HEK293 (cell line): Measurements from ENCODE around the gene HOXA3.
A peak's percentile ranks its signal among the peaks of the same experiment; 100 is the strongest.

Source experiments
- GLIS2 ChIP-seq: fragments of 450-650 bp; formaldehyde crosslinking; IDR thresholded peaks from 2 replicates; pipeline ENCODE4 v1.5.1; 2016; ENCODE audit warnings: missing biosample characterization, missing genetic modification characterization
- KLF9 ChIP-seq: fragments of 450-650 bp; formaldehyde crosslinking; IDR thresholded peaks from 2 replicates; pipeline ENCODE4 v1.5.1; 2016; ENCODE audit warnings: missing biosample characterization, missing genetic modification characterization, low read depth
- PRDM1 ChIP-seq: fragments of 450-650 bp; formaldehyde crosslinking; IDR thresholded peaks from 2 replicates; pipeline ENCODE4; 2016; ENCODE audit warnings: missing biosample characterization, missing genetic modification characterization
- REPIN1 ChIP-seq: fragments of 450-650 bp; formaldehyde crosslinking; IDR thresholded peaks from 2 replicates; pipeline ENCODE4 v1.5.1; 2017; ENCODE audit warnings: missing biosample characterization, missing genetic modification characterization, low read depth
- SALL2 ChIP-seq: fragments of 450-650 bp; formaldehyde crosslinking; IDR thresholded peaks from 2 replicates; pipeline ENCODE4 v1.5.0; 2017; ENCODE audit warnings: missing biosample characterization, mild to moderate bottlenecking, missing genetic modification characterization, borderline replicate concordance
- ZBTB20 ChIP-seq: fragments of 450-650 bp; formaldehyde crosslinking; IDR thresholded peaks from 2 replicates; pipeline ENCODE4 v1.5.1; 2016; ENCODE audit warnings: missing biosample characterization, missing genetic modification characterization
- ZNF114 ChIP-seq: fragments of 450-650 bp; formaldehyde crosslinking; IDR thresholded peaks from 2 replicates; pipeline ENCODE4 v1.5.0; 2017; ENCODE audit warnings: missing biosample characterization, missing genetic modification characterization
- ZNF133 ChIP-seq: fragments of 450-650 bp; formaldehyde crosslinking; IDR thresholded peaks from 2 replicates; pipeline ENCODE4 v1.5.1; 2016; ENCODE audit warnings: missing biosample characterization, missing genetic modification characterization
- ZNF16 ChIP-seq: fragments of 450-650 bp; formaldehyde crosslinking; IDR thresholded peaks from 2 replicates; pipeline ENCODE4 v1.5.1; 2016; ENCODE audit warnings: low read depth, missing biosample characterization, missing genetic modification characterization
- ZNF19 ChIP-seq: fragments of 450-650 bp; formaldehyde crosslinking; IDR thresholded peaks from 2 replicates; pipeline ENCODE4; 2016; ENCODE audit warnings: missing biosample characterization, missing genetic modification characterization, low read depth
- ZNF23 ChIP-seq: fragments of 450-650 bp; formaldehyde crosslinking; IDR thresholded peaks from 2 replicates; pipeline ENCODE4 v1.5.1; 2016; ENCODE audit warnings: missing biosample characterization, missing genetic modification characterization, borderline replicate concordance
- ZNF404 ChIP-seq: fragments of 450-650 bp; formaldehyde crosslinking; IDR thresholded peaks from 2 replicates; pipeline ENCODE4 v1.5.1; 2017; ENCODE audit warnings: missing biosample characterization, missing genetic modification characterization
- ZNF501 ChIP-seq: fragments of 450-650 bp; formaldehyde crosslinking; IDR thresholded peaks from 2 replicates; pipeline ENCODE4 v1.5.1; 2016; ENCODE audit warnings: missing biosample characterization, missing genetic modification characterization
- ZNF518A ChIP-seq: fragments of 450-650 bp; formaldehyde crosslinking; conservative IDR thresholded peaks from 2 replicates; pipeline ENCODE4 v1.5.1; 2016; ENCODE audit warnings: low read depth, missing biosample characterization, missing genetic modification characterization
- ZNF529 ChIP-seq: fragments of 450-650 bp; formaldehyde crosslinking; IDR thresholded peaks from 2 replicates; pipeline ENCODE4 v1.5.1; 2017; ENCODE audit warnings: missing genetic modification characterization, missing biosample characterization; ENCODE audit not compliant: insufficient replicate concordance
- ZNF548 ChIP-seq: fragments of 450-650 bp; formaldehyde crosslinking; IDR thresholded peaks from 2 replicates; pipeline ENCODE4 v1.5.1; 2016; ENCODE audit warnings: missing biosample characterization, missing genetic modification characterization
- ZNF561 ChIP-seq: fragments of 450-650 bp; IDR thresholded peaks from 2 replicates; pipeline ENCODE4 v1.5.1; 2018; ENCODE audit warnings: missing biosample characterization, missing genetic modification characterization, borderline replicate concordance
- ZNF585B ChIP-seq: fragments of 450-650 bp; formaldehyde crosslinking; IDR thresholded peaks from 2 replicates; pipeline ENCODE4 v1.5.1; 2016; ENCODE audit warnings: missing biosample characterization, missing genetic modification characterization
- ZNF596 ChIP-seq: fragments of 450-650 bp; IDR thresholded peaks from 2 replicates; pipeline ENCODE4 v1.5.0; 2018; ENCODE audit warnings: missing biosample characterization, mild to moderate bottlenecking, missing genetic modification characterization, moderate library complexity
- ZNF623 ChIP-seq: fragments of 450-650 bp; formaldehyde crosslinking; IDR thresholded peaks from 2 replicates; pipeline ENCODE4 v1.5.1; 2016; ENCODE audit warnings: missing biosample characterization, missing genetic modification characterization
- ZNF629 ChIP-seq: fragments of 450-650 bp; formaldehyde crosslinking; IDR thresholded peaks from 2 replicates; pipeline ENCODE4 v1.5.1; 2017; ENCODE audit warnings: missing biosample characterization, missing genetic modification characterization
- ZNF664 ChIP-seq: fragments of 450-650 bp; formaldehyde crosslinking; IDR thresholded peaks from 2 replicates; pipeline ENCODE4 v1.5.1; 2016; ENCODE audit warnings: missing biosample characterization, missing genetic modification characterization
- ZNF777 ChIP-seq: fragments of 450-650 bp; formaldehyde crosslinking; IDR thresholded peaks from 2 replicates; pipeline ENCODE4 v1.5.1; 2017; ENCODE audit warnings: missing biosample characterization, missing genetic modification characterization, borderline replicate concordance
- ZNF830 ChIP-seq: fragments of 450-650 bp; IDR thresholded peaks from 2 replicates; pipeline ENCODE4 v1.5.0; 2018; ENCODE audit warnings: missing biosample characterization, missing genetic modification characterization, low read depth, mild to moderate bottlenecking, moderate library complexity
- ZNF837 ChIP-seq: fragments of 450-650 bp; formaldehyde crosslinking; IDR thresholded peaks from 2 replicates; pipeline ENCODE4 v1.5.1; 2016; ENCODE audit warnings: missing biosample characterization, missing genetic modification characterization
- TF ChIP-seq, protein P1 (sequence below): fragments of 450-650 bp; formaldehyde crosslinking; IDR thresholded peaks from 2 replicates; pipeline ENCODE4 v1.5.1; 2017; ENCODE audit warnings: missing biosample characterization, missing genetic modification characterization
- TF ChIP-seq, protein P2 (sequence below): fragments of 450-650 bp; formaldehyde crosslinking; IDR thresholded peaks from 2 replicates; pipeline ENCODE4 v1.5.1; 2016; ENCODE audit warnings: missing biosample characterization, missing genetic modification characterization, low read depth
- TF ChIP-seq, protein P3 (sequence below): fragments of 450-650 bp; formaldehyde crosslinking; optimal IDR thresholded peaks from 2 replicates; pipeline ENCODE3; 2016; ENCODE audit warnings: missing biosample characterization, mild to moderate bottlenecking, missing genetic modification characterization
- TF ChIP-seq, protein P4 (sequence below): fragments of 450-650 bp; formaldehyde crosslinking; IDR thresholded peaks from 2 replicates; pipeline ENCODE4 v1.5.1; 2016; ENCODE audit warnings: missing biosample characterization, missing genetic modification characterization

HOXA3 gene

DNA sequence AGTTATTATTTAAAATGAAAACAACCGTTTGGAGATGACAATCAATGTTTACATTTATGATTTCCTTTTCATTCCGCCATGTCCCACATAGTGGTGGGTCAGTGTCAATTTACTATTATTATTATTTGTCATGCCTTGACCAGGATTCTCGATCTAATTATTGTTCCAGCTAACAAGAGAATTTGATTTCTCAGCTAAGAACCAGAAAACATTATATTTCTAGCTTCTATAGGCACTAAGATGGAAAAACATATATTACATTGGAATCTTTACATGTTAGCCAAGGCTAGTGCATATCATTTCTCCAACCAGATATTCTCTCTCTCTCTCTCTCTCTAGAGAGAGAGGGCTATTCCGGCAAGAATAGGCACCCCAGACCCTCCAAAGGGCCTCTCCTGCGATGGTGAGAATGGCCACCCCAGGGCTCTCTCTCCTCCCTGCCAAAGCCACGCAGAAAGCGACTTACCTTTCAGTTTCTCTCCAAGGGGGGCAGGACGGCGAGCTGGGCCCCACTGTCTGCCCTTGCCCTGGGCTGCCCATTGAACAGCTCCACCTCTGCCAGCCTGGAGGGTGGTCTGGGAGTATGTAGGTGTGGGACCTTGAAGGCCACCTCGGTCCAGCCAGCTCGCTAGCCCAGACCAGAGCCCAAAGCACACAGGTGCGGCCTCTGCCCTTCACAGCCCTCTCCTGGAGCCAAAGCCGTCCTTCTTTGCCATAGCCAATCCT, 2.4 kb downstream of the HOXA3 start (continued):
- TF ChIP-seq ZNF23 (no peak), ZNF777 (no peak), ZBTB20 (no peak), ZNF623 (tag by site-specific recombination) (no peak), ZNF404 (no peak), KLF9 (tag by site-specific recombination) (0 out of 2 replicates have a peak, but pooled peaks have one; percentile 14), ZNF830 (tag by site-specific recombination) (no peak), ZNF501 (tag by site-specific recombination) (no peak), REPIN1 (tag by site-specific recombination) (no peak), ZNF596 (tag by site-specific recombination) (peak; percentile 89), PRDM1 (tag by site-specific recombination) (peak; percentile 46; the same call in 1 of the 2 replicates), GLIS2 (tag by site-specific recombination) (peak; percentile 45; the same call in 1 of the 2 replicates), ZNF585B (tag by site-specific recombination) (no peak), ZNF133 (tag by site-specific recombination) (no peak), ZNF837 (tag by site-specific recombination) (no peak), ZNF664 (no peak), ZNF529 (tag by site-specific recombination) (no peak), ZNF518A (no peak), ZNF629 (tag by site-specific recombination) (no peak), SALL2 (no peak), ZNF16 (no peak), ZNF114 (no peak), ZNF548 (tag by site-specific recombination) (no peak), ZNF561 (no peak), ZNF19 (tag by site-specific recombination) (no peak)
- TF ChIP-seq, protein P1, sequence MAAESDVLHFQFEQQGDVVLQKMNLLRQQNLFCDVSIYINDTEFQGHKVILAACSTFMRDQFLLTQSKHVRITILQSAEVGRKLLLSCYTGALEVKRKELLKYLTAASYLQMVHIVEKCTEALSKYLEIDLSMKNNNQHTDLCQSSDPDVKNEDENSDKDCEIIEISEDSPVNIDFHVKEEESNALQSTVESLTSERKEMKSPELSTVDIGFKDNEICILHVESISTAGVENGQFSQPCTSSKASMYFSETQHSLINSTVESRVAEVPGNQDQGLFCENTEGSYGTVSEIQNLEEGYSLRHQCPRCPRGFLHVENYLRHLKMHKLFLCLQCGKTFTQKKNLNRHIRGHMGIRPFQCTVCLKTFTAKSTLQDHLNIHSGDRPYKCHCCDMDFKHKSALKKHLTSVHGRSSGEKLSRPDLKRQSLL, result no peak
- TF ChIP-seq, protein P2, sequence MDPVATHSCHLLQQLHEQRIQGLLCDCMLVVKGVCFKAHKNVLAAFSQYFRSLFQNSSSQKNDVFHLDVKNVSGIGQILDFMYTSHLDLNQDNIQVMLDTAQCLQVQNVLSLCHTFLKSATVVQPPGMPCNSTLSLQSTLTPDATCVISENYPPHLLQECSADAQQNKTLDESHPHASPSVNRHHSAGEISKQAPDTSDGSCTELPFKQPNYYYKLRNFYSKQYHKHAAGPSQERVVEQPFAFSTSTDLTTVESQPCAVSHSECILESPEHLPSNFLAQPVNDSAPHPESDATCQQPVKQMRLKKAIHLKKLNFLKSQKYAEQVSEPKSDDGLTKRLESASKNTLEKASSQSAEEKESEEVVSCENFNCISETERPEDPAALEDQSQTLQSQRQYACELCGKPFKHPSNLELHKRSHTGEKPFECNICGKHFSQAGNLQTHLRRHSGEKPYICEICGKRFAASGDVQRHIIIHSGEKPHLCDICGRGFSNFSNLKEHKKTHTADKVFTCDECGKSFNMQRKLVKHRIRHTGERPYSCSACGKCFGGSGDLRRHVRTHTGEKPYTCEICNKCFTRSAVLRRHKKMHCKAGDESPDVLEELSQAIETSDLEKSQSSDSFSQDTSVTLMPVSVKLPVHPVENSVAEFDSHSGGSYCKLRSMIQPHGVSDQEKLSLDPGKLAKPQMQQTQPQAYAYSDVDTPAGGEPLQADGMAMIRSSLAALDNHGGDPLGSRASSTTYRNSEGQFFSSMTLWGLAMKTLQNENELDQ (tag by site-specific recombination), result no peak
- TF ChIP-seq, protein P3, sequence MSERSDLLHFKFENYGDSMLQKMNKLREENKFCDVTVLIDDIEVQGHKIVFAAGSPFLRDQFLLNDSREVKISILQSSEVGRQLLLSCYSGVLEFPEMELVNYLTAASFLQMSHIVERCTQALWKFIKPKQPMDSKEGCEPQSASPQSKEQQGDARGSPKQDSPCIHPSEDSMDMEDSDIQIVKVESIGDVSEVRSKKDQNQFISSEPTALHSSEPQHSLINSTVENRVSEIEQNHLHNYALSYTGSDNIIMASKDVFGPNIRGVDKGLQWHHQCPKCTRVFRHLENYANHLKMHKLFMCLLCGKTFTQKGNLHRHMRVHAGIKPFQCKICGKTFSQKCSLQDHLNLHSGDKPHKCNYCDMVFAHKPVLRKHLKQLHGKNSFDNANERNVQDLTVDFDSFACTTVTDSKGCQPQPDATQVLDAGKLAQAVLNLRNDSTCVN (tag by site-specific recombination), result no peak
- TF ChIP-seq, protein P4, sequence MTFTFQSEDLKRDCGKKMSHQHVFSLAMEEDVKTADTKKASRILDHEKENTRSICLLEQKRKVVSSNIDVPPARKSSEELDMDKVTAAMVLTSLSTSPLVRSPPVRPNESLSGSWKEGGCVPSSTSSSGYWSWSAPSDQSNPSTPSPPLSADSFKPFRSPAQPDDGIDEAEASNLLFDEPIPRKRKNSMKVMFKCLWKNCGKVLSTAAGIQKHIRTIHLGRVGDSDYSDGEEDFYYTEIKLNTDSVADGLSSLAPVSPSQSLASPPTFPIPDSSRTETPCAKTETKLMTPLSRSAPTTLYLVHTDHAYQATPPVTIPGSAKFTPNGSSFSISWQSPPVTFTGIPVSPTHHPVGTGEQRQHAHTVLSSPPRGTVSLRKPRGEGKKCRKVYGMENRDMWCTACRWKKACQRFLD (tag by site-specific recombination), result no peak
